Measurements from ENCODE around the gene AGBL5. TPM values are rescaled to one million over a fixed set of nuclear protein-coding genes. Genes with fewer than 3 reads are reported as not detected.

The AGBL5 gene
- total RNA-seq, 2 experiments from 2014 or later = 12.2 to 16.4 TPM

- DNase-seq (peak; percentile 86), ATAC-seq (peak; percentile 25)
- Mint-ChIP-seq H3K36me3 (ENCODE audit: low read depth) (peaks cover 8% of the 10 kb centered on the region), H3K4me3 (peak overlapping the region; percentile 90), H3K9me3 (no peaks in the 10 kb centered on the region), H3K27me3 (peaks cover 6% of the 10 kb centered on the region), H3K27ac (peak overlapping the region; percentile 99), H3K4me1 (ENCODE audit: low read depth) (peaks cover 20% of the 10 kb centered on the region)
- TF ChIP-seq CTCF (IDR thresholded peaks at IDR 0.05) = no peak
- intact Hi-C loops (cut with micrococcal nuclease) = no loop called here
- POLR2A ChIA-PET = interaction anchor here (0.8 to 3.6 kb wide), 12 partner anchors 10 to 170 kb away, joined by 3 to 26 read pairs (median 4); partner anchors contain the start of genes OST4 and TMEM214
- CTCF ChIA-PET = interaction anchor here (0.6 to 4.3 kb wide), 15 partner anchors 10 to 142 kb away, joined by 3 to 32 read pairs (median 5); partner anchors contain the start of genes KHK and OST4
Measured at GRCh38 chr2:27049422-27050280, 1.8 kb upstream of the AGBL5 start.

GRCh38 chr2:27050281-27050995 is 1.0 kb upstream of the AGBL5 start:
- Mint-ChIP-seq H3K27me3 (peaks cover 6% of the 10 kb centered on the region), H3K9me3 (no peaks in the 10 kb centered on the region), H3K4me1 (ENCODE audit: low read depth) (peaks cover 20% of the 10 kb centered on the region), H3K36me3 (ENCODE audit: low read depth) (peaks cover 8% of the 10 kb centered on the region), H3K4me3 (peak overlapping the region; percentile 90), H3K27ac (peak overlapping the region; percentile 99)
- intact Hi-C loops (cut with micrococcal nuclease) = no loop called here
- CTCF ChIA-PET = interaction anchor here (0.9 to 4.3 kb wide), 13 partner anchors 11 to 141 kb away, joined by 3 to 32 read pairs (median 6); partner anchors contain the start of genes KHK and OST4
- POLR2A ChIA-PET = interaction anchor here (0.8 to 3.6 kb wide), 20 partner anchors 10 to 293 kb away, joined by 3 to 26 read pairs (median 4); partner anchors contain the start of genes EMILIN1, OST4 and TMEM214
- ATAC-seq = peak; percentile 73
- TF ChIP-seq CTCF (IDR thresholded peaks at IDR 0.05) = peak; percentile 51
- DNase-seq = peak; percentile 96

- peak overlapping the region; percentile 70 for H3K27ac Mint-ChIP-seq
- ATAC-seq (no peak), DNase-seq (peak; percentile 18)
- H3K4me3 Mint-ChIP-seq = peak overlapping the region; percentile 90
- TF ChIP-seq CTCF (IDR thresholded peaks at IDR 0.05) = no peak
- POLR2A ChIA-PET = interaction anchor here (1.3 to 3.6 kb wide), 9 partner anchors 10 to 138 kb away, joined by 3 to 26 read pairs (median 8); partner anchors contain the start of genes OST4 and TMEM214
- CTCF ChIA-PET = interaction anchor here (0.9 to 4.3 kb wide), 10 partner anchors 9 to 206 kb away, joined by 3 to 32 read pairs (median 6); partner anchors contain the start of genes KHK and OST4
- intact Hi-C loops (cut with micrococcal nuclease) = no loop called here
- H3K27me3 Mint-ChIP-seq = peaks cover 6% of the 10 kb centered on the region
- H3K9me3 Mint-ChIP-seq = no peaks in the 10 kb centered on the region
- H3K4me1 Mint-ChIP-seq (ENCODE audit: low read depth) = peaks cover 20% of the 10 kb centered on the region
- H3K36me3 Mint-ChIP-seq (ENCODE audit: low read depth) = peaks cover 9% of the 10 kb centered on the region
Measured at GRCh38 chr2:27051902-27052645, 606 bp downstream of the AGBL5 start.

GRCh38 chr2:27053321-27053720 is 1.9 kb downstream of the AGBL5 start:
- H3K27ac Mint-ChIP-seq = no peak overlapping the region
- no peak for DNase-seq
- no peak overlapping the region for H3K4me3 Mint-ChIP-seq
- CTCF ChIA-PET = interaction anchor here (1.9 to 4.3 kb wide), 3 partner anchors 10 to 207 kb away, joined by 4 to 32 read pairs (median 5); partner anchors contain the start of gene OST4
- no peaks in the 10 kb centered on the region for H3K9me3 Mint-ChIP-seq
- ATAC-seq = no peak
- POLR2A ChIA-PET = interaction anchor here (1.1 to 2.3 kb wide), 7 partner anchors 9 to 32 kb away, joined by 3 to 8 read pairs (median 4); partner anchors contain the start of gene OST4
- no peak for TF ChIP-seq CTCF (IDR thresholded peaks at IDR 0.05)
- peaks cover 16% of the 10 kb centered on the region for H3K4me1 Mint-ChIP-seq (ENCODE audit: low read depth)
- H3K36me3 Mint-ChIP-seq (ENCODE audit: low read depth) = peaks cover 11% of the 10 kb centered on the region
- intact Hi-C loops (cut with micrococcal nuclease) = no loop called here
- peaks cover 6% of the 10 kb centered on the region for H3K27me3 Mint-ChIP-seq
